GM18520 (cell line): ENCODE data around the gene UGT2A1.
"Not testable (repeated sequence)": the region's sequence is repeated elsewhere in the genome, so short reads cannot be mapped to it uniquely, and the experiment has no call there.

ENCODE experiments used
- ATAC-seq: cut with Tn5 transposase; IDR thresholded peaks from one replicate; pipeline ENCODE4 v1.9.1; 2021; ENCODE audit not compliant: unreplicated experiment

UGT2A1 gene

GRCh38 chr4:69653147-69653546 is at the start of gene UGT2A1:
Gene UGT2A1, minus strand, starts transcription at chr4:69653247. Its CDS starts 5,603 bp downstream, at chr4:69647644.
- ATAC-seq, result no peak

GRCh38 chr4:69702201-69702600 is 49.2 kb upstream of the UGT2A1 start:
- no peak for ATAC-seq

- no peak for ATAC-seq
These were observed 48.6 kb upstream of the UGT2A1 start for GRCh38 chr4:69701696-69702095.

GRCh38 chr4:69697536-69698242 is 44.6 kb upstream of the UGT2A1 start:
- no peak for ATAC-seq

DNA sequence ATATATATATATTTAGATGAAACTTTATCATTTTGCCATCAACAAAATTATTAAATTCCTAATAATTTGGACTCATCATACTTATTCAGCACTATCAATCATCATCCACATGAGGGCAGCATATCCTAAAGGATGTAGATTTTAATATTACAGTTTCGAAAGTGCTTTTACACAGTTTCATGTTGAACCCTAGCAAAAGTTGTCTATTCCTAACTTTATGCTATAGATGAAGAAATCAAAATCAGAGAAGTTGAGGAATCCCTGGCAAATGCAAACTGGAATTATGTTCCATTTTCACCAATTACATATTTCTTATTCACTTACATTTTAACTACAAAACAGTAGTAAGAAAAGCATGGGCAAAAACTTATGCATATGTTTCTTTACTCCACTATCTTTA is 36.6 kb upstream of the UGT2A1 start:
- no peak for ATAC-seq

DNA sequence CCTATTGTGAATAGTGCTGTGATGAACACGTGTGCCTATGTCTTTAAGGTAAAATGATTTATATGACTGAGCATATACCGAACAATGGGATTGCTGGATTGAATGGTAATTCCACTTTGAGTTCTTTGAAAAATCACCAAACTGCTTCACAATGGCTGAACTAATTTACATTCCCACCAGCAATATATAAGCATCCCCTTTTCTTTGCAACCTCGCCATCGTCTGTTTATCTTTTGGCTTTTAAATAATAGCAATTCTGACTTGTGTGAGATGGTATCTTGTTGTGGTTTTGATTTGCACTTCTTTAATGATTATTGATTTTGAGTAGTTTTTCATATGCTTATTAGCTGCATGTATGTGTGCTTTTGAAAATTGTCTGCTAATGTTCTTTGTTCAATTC is 31.8 kb upstream of the UGT2A1 start:
- no peak for ATAC-seq

GRCh38 chr4:69668680-69669079 is 15.6 kb upstream of the UGT2A1 start:
- ATAC-seq, result no peak

DNA sequence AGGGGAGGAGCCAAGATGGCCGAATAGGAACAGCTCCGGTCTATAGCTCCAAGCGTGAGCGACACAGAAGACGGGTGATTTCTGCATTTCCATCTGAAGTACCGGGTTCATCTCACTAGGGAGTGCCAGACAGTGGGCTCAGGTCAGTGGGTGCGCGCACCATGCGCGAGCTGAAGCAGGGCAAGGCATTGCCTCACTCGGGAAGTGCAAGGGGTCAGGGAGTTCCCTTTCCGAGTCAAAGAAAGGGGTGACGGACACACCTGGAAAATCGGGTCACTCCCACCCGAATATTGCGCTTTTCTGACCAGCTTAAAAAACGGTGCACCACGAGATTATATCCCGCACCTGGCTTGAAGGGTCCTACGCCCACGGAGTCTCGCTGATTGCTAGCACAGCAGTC is 11.0 kb upstream of the UGT2A1 start:
- ATAC-seq, result not testable (repeated sequence)

DNA sequence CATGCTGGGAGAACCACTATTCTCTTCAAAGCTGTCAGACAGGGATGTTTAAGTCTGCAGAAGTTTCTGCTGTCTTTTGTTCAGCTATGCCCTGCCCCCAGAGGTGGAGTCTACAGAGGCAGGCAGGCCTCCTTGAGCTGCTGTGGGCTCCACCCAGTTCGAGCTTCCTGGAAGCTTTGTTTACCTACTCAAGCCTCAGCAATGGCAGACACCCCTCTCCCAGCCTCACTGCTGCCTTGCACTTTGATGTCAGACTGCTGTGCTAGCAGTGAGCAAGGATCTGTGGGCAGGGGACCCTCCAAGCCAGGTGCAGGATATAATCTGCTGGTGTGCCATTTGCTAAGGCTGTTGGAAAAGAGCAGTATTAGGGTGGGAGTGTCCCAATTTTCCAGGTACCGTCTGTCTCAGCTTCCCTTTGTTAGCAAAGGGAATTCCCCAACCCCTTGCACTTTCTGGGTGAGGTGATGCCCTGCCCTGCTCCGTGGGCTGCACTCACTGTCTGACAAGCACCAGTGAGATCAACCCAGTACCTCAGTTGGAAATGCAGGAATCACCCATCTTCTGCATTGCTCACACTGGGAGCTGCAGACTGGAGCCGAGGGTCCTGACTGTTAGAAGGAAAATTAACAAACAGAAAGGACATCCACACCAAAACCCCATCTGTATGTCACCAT is 8.2 kb upstream of the UGT2A1 start:
- ATAC-seq, result not testable (repeated sequence)

DNA sequence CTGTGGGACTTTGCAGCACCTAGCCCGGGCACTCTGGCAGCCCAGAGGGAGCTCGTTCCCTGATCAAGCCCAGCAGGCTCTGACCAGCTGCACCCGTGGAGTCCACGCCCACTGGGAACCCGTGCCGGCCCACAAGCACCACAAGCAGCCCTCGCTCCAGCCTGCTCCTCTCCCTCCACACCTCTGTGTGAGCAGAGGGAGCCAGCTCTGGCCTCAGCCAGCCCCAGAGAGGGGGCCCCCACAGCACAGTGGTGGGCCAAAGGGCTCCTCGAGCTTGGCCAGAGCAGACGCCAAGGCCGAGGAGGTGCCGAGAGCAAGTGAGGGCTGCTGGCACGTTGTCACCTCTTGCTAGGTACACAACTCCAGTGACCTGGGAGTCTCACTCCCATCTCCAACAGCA is 5.1 kb upstream of the UGT2A1 start:
- no peak for ATAC-seq

DNA sequence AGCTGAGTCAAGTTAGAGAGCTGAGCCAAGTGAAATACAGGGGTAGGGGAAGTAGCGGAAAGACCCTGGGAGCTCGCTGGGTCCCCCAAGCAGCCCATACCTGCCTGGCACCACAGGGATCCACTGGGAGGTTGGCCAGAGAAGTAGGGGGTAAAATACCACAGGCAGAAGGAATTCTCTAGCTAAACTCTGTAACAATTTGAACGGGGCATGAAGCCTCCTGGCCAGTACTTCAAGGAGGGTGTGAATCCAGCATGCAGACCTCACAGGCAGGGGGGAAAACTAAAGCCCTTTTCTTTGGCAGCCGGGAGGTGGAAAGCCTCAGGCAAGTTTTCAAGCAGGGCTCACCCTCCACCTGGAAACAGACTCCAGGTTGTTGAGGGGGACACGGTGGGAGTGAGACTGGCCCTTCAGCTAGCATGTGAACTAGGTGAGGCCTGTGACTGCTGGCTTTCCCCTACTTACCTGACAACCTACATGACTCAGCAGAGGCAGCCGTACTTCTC is 3.7 kb upstream of the UGT2A1 start:
- ATAC-seq, result no peak

GRCh38 chr4:69650872-69651271 is 2.2 kb downstream of the UGT2A1 start:
- ATAC-seq, result no peak

DNA sequence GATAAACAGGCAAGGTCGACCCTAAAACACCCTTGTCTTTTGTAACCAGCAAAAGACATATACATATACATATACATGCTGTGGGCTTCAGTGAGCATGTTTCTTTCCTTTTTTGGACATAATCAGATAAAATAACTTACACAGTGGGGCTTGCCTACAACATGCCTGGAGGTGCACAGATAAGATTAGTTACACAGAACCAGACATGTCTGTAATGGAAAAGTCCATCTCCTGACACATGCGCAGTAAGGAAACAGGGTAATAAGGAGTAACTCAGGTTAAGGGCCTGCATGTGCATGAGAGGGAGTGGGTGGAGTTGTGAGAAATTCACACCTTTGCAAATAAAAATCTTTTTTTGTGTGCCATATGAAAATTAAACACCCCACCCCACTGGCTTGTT is 3.4 kb downstream of the UGT2A1 start:
- no peak for ATAC-seq

- no peak for ATAC-seq
These were observed 3.8 kb downstream of the UGT2A1 start for GRCh38 chr4:69649207-69649606.

DNA sequence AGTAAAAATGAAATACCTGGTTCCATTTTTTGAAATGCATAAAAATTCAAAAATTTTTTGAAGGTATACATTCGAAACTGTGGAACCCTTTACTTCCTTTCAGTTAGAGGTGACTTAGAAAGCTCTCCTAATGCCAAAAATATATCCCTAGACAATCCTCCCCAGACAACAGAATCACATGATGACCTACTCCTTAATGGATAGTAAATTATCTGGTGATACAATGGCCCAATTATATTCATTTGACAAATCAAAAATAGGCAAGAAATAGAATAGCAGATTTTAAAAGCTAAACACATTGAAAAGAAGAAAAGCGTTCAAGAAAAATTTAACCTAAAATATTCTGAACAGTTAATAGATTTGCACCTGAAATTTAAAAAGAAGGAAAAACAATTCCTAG is 10.1 kb downstream of the UGT2A1 start:
- ATAC-seq, result no peak

DNA sequence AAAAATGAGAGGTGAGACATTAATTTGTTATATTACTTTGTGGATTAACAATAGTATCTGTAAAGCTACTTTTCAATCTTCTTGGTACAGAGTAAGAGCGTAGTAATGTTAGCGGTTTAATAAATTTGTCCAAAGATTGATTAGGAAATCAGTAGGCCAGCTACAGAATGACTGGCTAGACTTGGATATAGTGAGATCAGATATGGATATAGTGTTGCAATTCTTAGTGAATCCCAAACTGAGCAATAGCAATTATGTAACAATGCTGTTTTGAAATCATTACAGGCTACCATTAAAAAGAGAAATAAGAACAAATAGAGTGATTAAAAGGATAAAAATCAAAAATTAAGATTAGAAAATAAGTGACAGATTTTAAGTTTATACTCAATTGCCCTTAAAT is 12.8 kb downstream of the UGT2A1 start:
- no peak for ATAC-seq

GRCh38 chr4:69639542-69639941 is 13.5 kb downstream of the UGT2A1 start, which contains the start of gene UGT2A2:
Gene UGT2A2, minus strand, starts transcription at chr4:69639642. Its CDS starts 2 bp downstream, at chr4:69639640.
- no peak for ATAC-seq

- ATAC-seq, result no peak
These were observed 35.9 kb downstream of the UGT2A1 start for GRCh38 chr4:69617083-69617694.

DNA sequence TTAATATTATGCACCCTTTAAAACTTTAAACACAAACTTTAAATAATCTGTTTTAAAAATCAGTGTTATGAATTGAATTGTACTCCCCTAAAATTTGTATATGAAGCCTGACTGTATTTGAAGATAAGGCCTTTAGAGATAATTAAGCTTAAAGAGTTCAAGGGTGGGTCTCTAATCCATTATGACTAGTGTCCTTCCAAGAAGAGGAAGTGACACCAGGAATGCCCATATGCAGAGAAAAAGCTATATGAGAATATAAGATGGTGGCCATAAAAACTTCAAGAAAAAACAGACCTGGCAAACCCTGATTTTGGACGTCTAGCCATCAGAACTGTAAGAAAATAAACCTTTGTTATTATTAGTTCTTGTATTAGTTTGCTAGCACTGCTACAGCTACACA is 42.6 kb downstream of the UGT2A1 start:
- no peak for ATAC-seq

DNA sequence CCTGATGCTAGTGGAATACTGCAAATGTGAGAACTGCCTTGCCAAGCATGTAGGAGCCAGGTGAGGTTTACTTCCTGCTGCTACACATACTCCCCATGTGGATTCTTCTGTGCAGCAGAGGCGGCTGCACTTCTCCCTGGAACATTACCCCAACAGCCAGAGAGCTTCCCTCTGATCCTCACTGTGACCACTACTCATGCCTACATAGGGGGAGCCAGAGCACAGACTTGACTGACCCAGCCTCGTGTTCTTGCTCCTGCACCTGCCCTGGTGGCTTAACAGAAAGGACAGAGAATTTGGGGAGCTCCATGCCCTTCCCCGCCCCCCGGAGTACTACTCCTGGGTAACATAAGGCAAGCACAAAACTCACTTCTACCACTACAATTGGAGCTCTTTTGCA is 52.0 kb downstream of the UGT2A1 start:
- ATAC-seq, result no peak

- ATAC-seq, result no peak
These were observed 53.0 kb downstream of the UGT2A1 start for GRCh38 chr4:69600013-69600412.

DNA sequence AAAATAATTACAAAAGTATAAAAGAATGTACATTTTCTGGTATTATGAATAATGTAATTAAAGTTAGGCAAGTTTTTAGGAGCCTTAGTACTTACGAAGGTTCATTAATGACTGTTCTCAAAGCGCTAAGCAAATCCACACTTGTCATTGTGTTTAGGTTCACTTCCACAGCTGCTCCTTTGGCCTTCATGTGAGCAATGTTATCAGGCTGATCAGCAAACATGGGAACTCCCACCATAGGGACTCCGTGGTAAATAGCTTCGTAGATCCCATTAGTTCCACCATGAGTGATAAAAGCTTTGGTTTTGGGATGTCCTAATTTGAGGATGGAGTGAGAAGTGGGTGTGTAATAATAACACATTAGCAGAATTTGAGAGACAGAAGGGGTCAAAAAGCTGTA is 58.7 kb downstream of the UGT2A1 start:
- ATAC-seq, result no peak
